ENCODE results near the gene ZNF789.
"Not testable (repeated sequence)": the region's sequence is repeated elsewhere in the genome, so short reads cannot be mapped to it uniquely, and the experiment has no call there.

The ZNF789 gene

GRCh38 chr7:99472561-99473314 is at the start of gene ZNF789:
ZNF789 (plus strand) TSS chr7:99472890; CDS start chr7:99476457, 3,567 bp downstream.
- DNase-seq (ENCODE audit: low read depth) = peak; percentile 96
- peak within 1 kb of the TSS; percentile 93 for H3K4me3 ChIP-seq (replicated peaks; ENCODE audit: low read depth, low read length)
- no peak for TF ChIP-seq CTCF (IDR thresholded peaks at IDR 0.05; ENCODE audit: low read length, missing control alignments)

GRCh38 chr7:99424932-99425730 is 47.6 kb upstream of the ZNF789 start:
- H3K4me3 ChIP-seq (replicated peaks; ENCODE audit: low read depth, low read length) = no peak overlapping the region
- no peak for TF ChIP-seq CTCF (IDR thresholded peaks at IDR 0.05; ENCODE audit: low read length, missing control alignments)
- no peak for DNase-seq (ENCODE audit: low read depth)

- TF ChIP-seq CTCF (IDR thresholded peaks at IDR 0.05; ENCODE audit: low read length, missing control alignments) = no peak
- DNase-seq (ENCODE audit: low read depth) = no peak
- no peak overlapping the region for H3K4me3 ChIP-seq (replicated peaks; ENCODE audit: low read depth, low read length)
Measured at GRCh38 chr7:99428972-99429566, 43.6 kb upstream of the ZNF789 start.

- DNase-seq (ENCODE audit: low read depth) = no peak
Measured at GRCh38 chr7:99429756-99430155, 42.9 kb upstream of the ZNF789 start.

GRCh38 chr7:99431756-99432540 is 40.7 kb upstream of the ZNF789 start:
- not testable (repeated sequence) for DNase-seq (ENCODE audit: low read depth)

More at GRCh38 chr7:99429756-99430155, 42.9 kb upstream of the ZNF789 start:
- H3K4me3 ChIP-seq (replicated peaks; ENCODE audit: low read depth, low read length) = no peak overlapping the region
- TF ChIP-seq CTCF (IDR thresholded peaks at IDR 0.05; ENCODE audit: low read length, missing control alignments) = no peak

GRCh38 chr7:99433158-99433557 is 39.5 kb upstream of the ZNF789 start:
- TF ChIP-seq CTCF (IDR thresholded peaks at IDR 0.05; ENCODE audit: low read length, missing control alignments) = no peak
- DNase-seq (ENCODE audit: low read depth) = no peak
- no peak overlapping the region for H3K4me3 ChIP-seq (replicated peaks; ENCODE audit: low read depth, low read length)

More at GRCh38 chr7:99431756-99432540, 40.7 kb upstream of the ZNF789 start:
- not testable (repeated sequence) for H3K4me3 ChIP-seq (replicated peaks; ENCODE audit: low read depth, low read length)
